ENCODE measurements around the gene SLC12A3.
"Not testable (repeated sequence)": the region's sequence is repeated elsewhere in the genome, so short reads cannot be mapped to it uniquely, and the experiment has no call there.

The SLC12A3 gene

GRCh38 chr16:56860226-56861020 is 4.6 kb upstream of the SLC12A3 start:
- H3K27ac ChIP-seq (ENCODE audit: low read depth, low read length) = no peak overlapping the region
- H3K4me3 ChIP-seq (ENCODE audit: low read depth, low read length) = no peak overlapping the region
- no peak overlapping the region for H3K9ac ChIP-seq (ENCODE audit: low read depth, low read length)
- H3K9me3 ChIP-seq (ENCODE audit: control insufficient read depth, insufficient read depth, low read length) = no peaks in the 10 kb centered on the region
- H3K36me3 ChIP-seq (ENCODE audit: control insufficient read depth, insufficient read depth, low read length) = no peaks in the 10 kb centered on the region
- no peaks in the 10 kb centered on the region for H3K4me1 ChIP-seq (ENCODE audit: control insufficient read depth, insufficient read depth, low read length)
- no peaks in the 10 kb centered on the region for H3K27me3 ChIP-seq (ENCODE audit: control insufficient read depth, insufficient read depth, low read length)

DNA sequence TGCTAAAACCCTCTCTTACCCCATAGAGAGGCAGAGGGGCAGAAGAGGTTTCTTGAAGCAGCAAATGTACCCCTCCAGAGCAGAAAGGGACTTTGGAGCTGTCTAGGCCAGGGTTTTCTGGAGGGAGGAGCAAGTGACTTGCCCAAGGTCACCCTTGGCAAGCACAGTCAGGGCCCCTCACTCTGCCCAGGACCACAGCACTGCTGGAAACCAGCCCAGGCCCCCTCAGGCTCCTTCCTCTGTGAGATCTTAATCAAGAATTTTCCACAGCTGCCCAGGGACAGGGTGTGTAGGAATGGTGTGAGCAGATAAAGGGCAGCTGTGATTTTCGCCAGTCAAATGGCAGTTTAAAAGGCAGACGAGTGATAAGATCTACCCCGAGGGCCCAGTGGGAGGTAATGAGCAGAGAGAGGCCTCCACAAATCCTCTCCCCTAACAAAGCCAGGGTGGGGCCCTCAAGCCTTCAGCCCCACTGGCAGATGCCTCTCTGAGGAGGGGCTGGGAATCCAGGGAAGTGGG is 3.9 kb upstream of the SLC12A3 start:
- Histone ChIP-seq H3K27ac (ENCODE audit: low read depth, low read length) (no peak overlapping the region), H3K9me3 (ENCODE audit: control insufficient read depth, insufficient read depth, low read length) (no peaks in the 10 kb centered on the region), H3K4me3 (ENCODE audit: low read depth, low read length) (no peak overlapping the region), H3K4me1 (ENCODE audit: control insufficient read depth, insufficient read depth, low read length) (no peaks in the 10 kb centered on the region), H3K27me3 (ENCODE audit: control insufficient read depth, insufficient read depth, low read length) (no peaks in the 10 kb centered on the region), H3K36me3 (ENCODE audit: control insufficient read depth, insufficient read depth, low read length) (no peaks in the 10 kb centered on the region), H3K9ac (ENCODE audit: low read depth, low read length) (no peak overlapping the region)

GRCh38 chr16:56861756-56862155 is 3.3 kb upstream of the SLC12A3 start:
- Histone ChIP-seq H3K9me3 (ENCODE audit: control insufficient read depth, insufficient read depth, low read length) (no peaks in the 10 kb centered on the region), H3K27ac (ENCODE audit: low read depth, low read length) (no peak overlapping the region), H3K4me3 (ENCODE audit: low read depth, low read length) (no peak overlapping the region), H3K4me1 (ENCODE audit: control insufficient read depth, insufficient read depth, low read length) (no peaks in the 10 kb centered on the region), H3K9ac (ENCODE audit: low read depth, low read length) (no peak overlapping the region), H3K36me3 (ENCODE audit: control insufficient read depth, insufficient read depth, low read length) (no peaks in the 10 kb centered on the region), H3K27me3 (ENCODE audit: control insufficient read depth, insufficient read depth, low read length) (no peaks in the 10 kb centered on the region)

DNA sequence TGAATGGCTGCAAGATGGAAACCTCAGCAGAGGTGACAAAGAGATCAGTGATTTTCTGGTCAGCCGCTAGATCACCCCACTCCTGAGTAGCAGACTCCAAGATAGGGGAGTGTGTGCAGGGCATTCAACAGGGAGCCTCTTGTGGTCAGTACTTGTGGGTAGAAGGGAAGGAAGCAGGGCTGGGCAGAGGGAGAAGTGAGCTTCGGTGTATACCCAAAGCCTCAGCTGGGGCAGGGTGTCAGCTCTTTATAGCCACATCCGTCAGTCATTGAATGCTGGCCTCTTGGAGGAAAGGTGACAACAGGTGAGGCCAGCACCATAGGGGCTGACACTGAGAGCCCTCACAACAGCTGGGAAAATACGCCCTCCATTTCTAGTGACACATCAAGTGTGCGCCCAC is 2.2 kb upstream of the SLC12A3 start:
- no peak overlapping the region for H3K27ac ChIP-seq (ENCODE audit: low read depth, low read length)
- H3K9me3 ChIP-seq (ENCODE audit: control insufficient read depth, insufficient read depth, low read length) = no peaks in the 10 kb centered on the region
- H3K4me3 ChIP-seq (ENCODE audit: low read depth, low read length) = no peak overlapping the region
- H3K9ac ChIP-seq (ENCODE audit: low read depth, low read length) = no peak overlapping the region
- no peaks in the 10 kb centered on the region for H3K4me1 ChIP-seq (ENCODE audit: control insufficient read depth, insufficient read depth, low read length)
- no peaks in the 10 kb centered on the region for H3K27me3 ChIP-seq (ENCODE audit: control insufficient read depth, insufficient read depth, low read length)
- no peaks in the 10 kb centered on the region for H3K36me3 ChIP-seq (ENCODE audit: control insufficient read depth, insufficient read depth, low read length)

DNA sequence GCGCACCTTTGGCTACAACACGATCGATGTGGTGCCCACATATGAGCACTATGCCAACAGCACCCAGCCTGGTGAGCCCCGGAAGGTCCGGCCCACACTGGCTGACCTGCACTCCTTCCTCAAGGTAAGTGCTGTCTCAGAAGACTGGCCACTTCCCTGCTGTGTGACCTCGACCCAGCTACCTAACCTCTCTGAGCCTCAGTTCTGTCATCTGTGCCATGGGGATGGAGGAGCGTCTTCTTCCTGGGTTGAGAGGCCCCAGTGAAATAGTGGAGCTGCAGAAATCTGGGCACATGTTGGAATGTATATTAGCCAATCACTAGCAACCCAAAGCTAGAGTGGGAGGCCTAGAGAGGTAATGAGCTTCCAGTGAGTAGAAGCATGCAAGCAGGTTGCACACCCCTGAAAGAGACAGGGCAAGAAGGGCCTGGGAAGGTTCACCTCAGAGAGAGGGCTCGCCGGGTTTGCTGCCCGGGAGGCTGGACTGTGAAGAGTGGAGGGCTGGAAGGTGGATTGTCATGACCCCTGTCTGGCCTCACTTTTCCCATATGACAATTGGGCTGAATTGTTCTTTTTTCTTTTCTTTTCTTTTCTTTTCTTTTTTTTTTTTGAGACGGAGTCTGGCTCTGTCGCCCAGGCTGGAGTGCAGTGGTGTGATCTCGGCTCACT is 521 bp downstream of the SLC12A3 start:
- Histone ChIP-seq H3K4me1 (ENCODE audit: control insufficient read depth, insufficient read depth, low read length) (no peaks in the 10 kb centered on the region), H3K9ac (ENCODE audit: low read depth, low read length) (no peak overlapping the region), H3K27ac (ENCODE audit: low read depth, low read length) (no peak overlapping the region), H3K27me3 (ENCODE audit: control insufficient read depth, insufficient read depth, low read length) (no peaks in the 10 kb centered on the region), H3K36me3 (ENCODE audit: control insufficient read depth, insufficient read depth, low read length) (no peaks in the 10 kb centered on the region), H3K4me3 (ENCODE audit: low read depth, low read length) (no peak overlapping the region), H3K9me3 (ENCODE audit: control insufficient read depth, insufficient read depth, low read length) (no peaks in the 10 kb centered on the region)

GRCh38 chr16:56866955-56867830 is 2.2 kb downstream of the SLC12A3 start:
- Histone ChIP-seq H3K27ac (ENCODE audit: low read depth, low read length) (no peak overlapping the region), H3K4me3 (ENCODE audit: low read depth, low read length) (no peak overlapping the region), H3K9ac (ENCODE audit: low read depth, low read length) (no peak overlapping the region)

GRCh38 chr16:56868175-56868574 is 3.2 kb downstream of the SLC12A3 start:
- no peak overlapping the region for H3K27ac ChIP-seq (ENCODE audit: low read depth, low read length)
- H3K27me3 ChIP-seq (ENCODE audit: control insufficient read depth, insufficient read depth, low read length) = no peaks in the 10 kb centered on the region
- no peak overlapping the region for H3K9ac ChIP-seq (ENCODE audit: low read depth, low read length)
- H3K4me1 ChIP-seq (ENCODE audit: control insufficient read depth, insufficient read depth, low read length) = no peaks in the 10 kb centered on the region
- no peaks in the 10 kb centered on the region for H3K9me3 ChIP-seq (ENCODE audit: control insufficient read depth, insufficient read depth, low read length)
- H3K4me3 ChIP-seq (ENCODE audit: low read depth, low read length) = no peak overlapping the region
- H3K36me3 ChIP-seq (ENCODE audit: control insufficient read depth, insufficient read depth, low read length) = no peaks in the 10 kb centered on the region

More at GRCh38 chr16:56866955-56867830, 2.2 kb downstream of the SLC12A3 start:
- no peaks in the 10 kb centered on the region for H3K36me3 ChIP-seq (ENCODE audit: control insufficient read depth, insufficient read depth, low read length)
- H3K27me3 ChIP-seq (ENCODE audit: control insufficient read depth, insufficient read depth, low read length) = no peaks in the 10 kb centered on the region
- no peaks in the 10 kb centered on the region for H3K9me3 ChIP-seq (ENCODE audit: control insufficient read depth, insufficient read depth, low read length)
- no peaks in the 10 kb centered on the region for H3K4me1 ChIP-seq (ENCODE audit: control insufficient read depth, insufficient read depth, low read length)

DNA sequence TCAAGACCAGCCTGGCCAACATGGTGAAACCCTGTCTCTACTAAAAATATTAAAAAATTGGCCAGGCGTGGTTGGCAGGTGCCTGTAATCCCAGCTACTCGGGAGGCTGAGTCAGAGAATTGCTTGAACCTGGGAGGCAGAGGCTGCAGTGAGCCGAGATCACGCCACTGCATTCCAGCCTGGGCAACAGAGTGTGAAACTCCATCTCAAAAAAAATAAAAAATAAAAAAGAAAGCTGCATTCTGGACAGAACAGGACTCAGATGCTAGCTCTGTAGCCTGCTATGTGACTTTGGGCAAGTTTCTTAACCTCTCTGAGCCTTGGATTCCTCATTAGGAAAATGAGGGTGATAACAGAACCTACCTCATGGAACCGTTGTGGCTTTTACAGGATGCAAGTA is 3.8 kb downstream of the SLC12A3 start:
- not testable (repeated sequence) for H3K27ac ChIP-seq (ENCODE audit: low read depth, low read length); H3K4me3 ChIP-seq (ENCODE audit: low read depth, low read length); H3K9me3 ChIP-seq (ENCODE audit: control insufficient read depth, insufficient read depth, low read length); H3K9ac ChIP-seq (ENCODE audit: low read depth, low read length); H3K4me1 ChIP-seq (ENCODE audit: control insufficient read depth, insufficient read depth, low read length); H3K36me3 ChIP-seq (ENCODE audit: control insufficient read depth, insufficient read depth, low read length); H3K27me3 ChIP-seq (ENCODE audit: control insufficient read depth, insufficient read depth, low read length)

DNA sequence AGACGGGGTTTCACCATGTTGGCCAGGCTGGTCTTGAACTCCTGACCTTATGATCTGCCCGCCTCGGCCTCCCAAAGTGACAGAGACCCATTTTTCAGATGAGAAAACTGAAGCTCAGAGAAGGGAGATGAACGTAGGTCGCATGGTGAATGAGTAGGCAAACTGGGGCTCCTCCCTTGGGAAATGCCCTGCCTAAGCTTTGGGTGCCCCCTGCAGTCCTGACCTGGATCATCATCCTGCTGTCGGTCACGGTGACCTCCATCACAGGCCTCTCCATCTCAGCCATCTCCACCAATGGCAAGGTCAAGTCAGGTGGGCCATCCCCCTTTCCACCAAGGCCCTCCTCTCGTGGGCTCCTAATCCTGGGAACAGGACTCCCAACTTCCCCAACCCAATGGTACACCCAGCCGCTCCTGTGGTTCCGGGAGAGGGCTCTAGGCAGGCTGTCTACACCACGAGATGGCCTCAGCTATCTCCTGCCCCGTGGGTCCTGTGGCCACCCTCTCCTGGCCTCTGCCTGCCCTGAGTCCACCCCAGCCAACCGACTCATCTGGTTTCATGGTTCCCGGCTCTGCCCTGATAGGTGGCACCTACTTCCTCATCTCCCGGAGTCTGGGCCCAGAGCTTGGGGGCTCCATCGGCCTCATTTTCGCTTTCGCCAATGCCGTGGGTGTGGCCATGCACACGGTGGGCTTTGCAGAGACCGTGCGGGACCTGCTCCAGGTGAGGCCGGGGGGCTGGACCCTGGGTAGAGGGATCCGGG is 4.7 kb downstream of the SLC12A3 start:
- no peaks in the 10 kb centered on the region for H3K9me3 ChIP-seq (ENCODE audit: control insufficient read depth, insufficient read depth, low read length)
- H3K27me3 ChIP-seq (ENCODE audit: control insufficient read depth, insufficient read depth, low read length) = no peaks in the 10 kb centered on the region
- no peak overlapping the region for H3K4me3 ChIP-seq (ENCODE audit: low read depth, low read length)
- no peak overlapping the region for H3K9ac ChIP-seq (ENCODE audit: low read depth, low read length)
- no peak overlapping the region for H3K27ac ChIP-seq (ENCODE audit: low read depth, low read length)
- H3K4me1 ChIP-seq (ENCODE audit: control insufficient read depth, insufficient read depth, low read length) = no peaks in the 10 kb centered on the region
- no peaks in the 10 kb centered on the region for H3K36me3 ChIP-seq (ENCODE audit: control insufficient read depth, insufficient read depth, low read length)

- Histone ChIP-seq H3K36me3 (ENCODE audit: control insufficient read depth, insufficient read depth, low read length) (no peaks in the 10 kb centered on the region), H3K4me3 (ENCODE audit: low read depth, low read length) (no peak overlapping the region), H3K27ac (ENCODE audit: low read depth, low read length) (no peak overlapping the region), H3K4me1 (ENCODE audit: control insufficient read depth, insufficient read depth, low read length) (no peaks in the 10 kb centered on the region), H3K9ac (ENCODE audit: low read depth, low read length) (no peak overlapping the region), H3K9me3 (ENCODE audit: control insufficient read depth, insufficient read depth, low read length) (no peaks in the 10 kb centered on the region), H3K27me3 (ENCODE audit: control insufficient read depth, insufficient read depth, low read length) (no peaks in the 10 kb centered on the region)
Measured at GRCh38 chr16:56870276-56870888, 5.4 kb downstream of the SLC12A3 start.

Data from HUES48 (cell line).